Measurements from ENCODE around the gene OGDHL.

The OGDHL gene

DNA sequence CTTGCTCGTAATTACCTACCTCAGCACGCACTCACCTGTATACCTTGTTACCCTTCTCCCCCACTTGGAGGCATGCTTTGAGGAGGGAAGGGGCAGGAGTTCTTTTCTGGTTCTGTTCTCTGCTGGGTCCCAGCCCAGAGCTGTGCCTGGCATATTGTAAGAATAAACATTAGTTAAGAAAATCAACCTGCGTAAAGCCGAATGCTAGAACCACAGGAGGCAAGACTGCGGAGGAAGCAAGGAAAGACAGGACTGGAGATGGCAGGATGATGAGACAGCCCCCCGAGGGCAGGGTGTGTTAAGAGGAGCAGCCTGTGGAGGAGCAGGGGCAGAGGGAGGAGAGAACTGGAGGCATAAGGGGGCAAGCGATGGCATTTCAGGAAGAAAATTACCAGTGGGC, 73.2 kb downstream of the OGDHL start:
- no peak for DNase-seq (ENCODE audit: low spot score)

DNA sequence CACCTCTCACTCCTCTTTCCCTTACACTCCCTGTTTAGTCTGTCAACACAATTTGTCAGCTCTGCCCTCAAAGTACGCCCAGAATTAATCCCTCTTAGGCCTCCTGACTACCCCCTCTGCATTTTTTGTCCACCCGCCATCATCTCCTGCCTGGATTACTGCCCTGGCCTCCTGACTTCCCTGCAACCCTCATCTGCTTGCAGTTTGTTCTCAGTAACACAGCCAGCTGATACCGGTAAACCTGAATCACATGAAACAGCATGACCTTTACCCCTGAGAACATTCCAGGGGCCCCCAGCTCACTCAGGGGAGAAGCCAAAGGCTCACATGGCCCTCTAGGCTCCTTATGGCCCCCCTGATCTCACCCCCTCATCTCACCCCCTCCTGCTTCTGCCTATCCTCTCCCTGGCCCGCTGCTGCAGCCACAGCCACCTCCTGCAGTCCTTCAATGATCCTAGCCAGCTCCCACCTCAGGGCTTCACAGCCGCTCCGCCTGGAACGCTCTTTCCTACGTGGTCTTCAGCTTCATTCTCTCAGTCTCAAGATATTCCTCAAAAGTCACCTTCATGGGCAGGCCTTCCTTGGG, 73.8 kb downstream of the OGDHL start:
- no peak for DNase-seq (ENCODE audit: low spot score)

GRCh38 chr10:49686651-49687050, 75.5 kb downstream of the OGDHL start:
- no peak for DNase-seq (ENCODE audit: low spot score)
